Spleen (tissue), 13 donors: ENCODE measurements around the gene RNF141. TPM values are rescaled to one million over a fixed set of nuclear protein-coding genes. Genes with fewer than 3 reads are reported as not detected.
A peak's percentile ranks its signal among the peaks of the same experiment; 100 is the strongest.

Experiments
- DNase-seq: peaks from one replicate; pipeline ENCODE4 v3.0.0-alpha.2; 2020
- H3K27ac ChIP-seq, 8 donors: fragments of 200-600 bp; sonication (generic) in 7 of 8; 1 replicate in 4 of 8; 2 replicates in 4 of 8; pipeline versions ENCODE4 v1.5.0 to v1.8.0; 2016 to 2021; ENCODE audit warnings: inconsistent platforms in 4 of 8, mild to moderate bottlenecking in 4 of 8, moderate library complexity in 1 of 8
- H3K27me3 ChIP-seq, 7 donors: fragments of 200-600 bp; sonication (generic) in 6 of 7; replicated peaks in 1 of 7; 1 replicate in 4 of 7; 2 replicates in 3 of 7; pipeline versions ENCODE4 v1.5.0 to v1.8.0; 2016 to 2021; ENCODE audit warnings: inconsistent platforms in 3 of 7, mild to moderate bottlenecking in 1 of 7
- H3K36me3 ChIP-seq, 6 donors: fragments of 200-600 bp; sonication (generic) in 5 of 6; 1 replicate in 4 of 6; 2 replicates in 2 of 6; pipeline versions ENCODE4 v1.5.0 to v1.8.0; 2016 to 2021; ENCODE audit warnings: inconsistent platforms in 2 of 6
- H3K4me1 ChIP-seq, 6 donors: fragments of 200-600 bp; sonication (generic) in 5 of 6; 1 replicate in 3 of 6; 2 replicates in 3 of 6; pipeline versions ENCODE4 v1.5.0 to v1.8.0; 2016 to 2021; ENCODE audit warnings: inconsistent platforms in 3 of 6
- H3K4me3 ChIP-seq, 8 donors: fragments of 200-600 bp; sonication (generic) in 7 of 8; 1 replicate in 4 of 8; 2 replicates in 4 of 8; pipeline versions ENCODE4 v1.5.0 to v1.8.0; 2016 to 2021; ENCODE audit warnings: inconsistent platforms in 4 of 8, mild to moderate bottlenecking in 4 of 8, moderate library complexity in 2 of 8
- H3K9me3 ChIP-seq, 8 donors: fragments of 200-600 bp; sonication (generic) in 7 of 8; 1 replicate in 4 of 8; 2 replicates in 4 of 8; pipeline versions ENCODE4 v1.5.0 to v1.8.0; 2016 to 2021; ENCODE audit warnings: inconsistent platforms in 4 of 8
- POLR2A ChIP-seq, 3 donors: fragments of 450-650 bp; IDR thresholded peaks; one replicate each; pipeline ENCODE4 v1.5.1; 2017; ENCODE audit warnings: antibody characterized with exemption in 3 of 3, mild to moderate bottlenecking in 1 of 3
- POLR2AphosphoS5 ChIP-seq, 3 donors: sonication (generic); formaldehyde crosslinking; IDR thresholded peaks; one replicate each; pipeline ENCODE4 v1.5.1; 2017; ENCODE audit warnings: antibody characterized with exemption in 3 of 3
- WGBS, 5 donors: extraction: QIAGEN DNeasy Blood & Tissue Kit in 3 of 5; methylation state at CpG; one replicate each; pipeline versions ENCODE4 v1.1.5 to v1.1.7; 2013 to 2018; 5-methylcytosine and 5-hydroxymethylcytosine counted together
- intact Hi-C: fragments of 100-400 bp; cut with DNase I; formaldehyde crosslinking; loops from one replicate; pipeline ENCODE4 v1.15.0; 2023; ENCODE audit warnings: low total_unique reads
- long read RNA-seq, 2 donors: transcript quantifications; one replicate each; lab custom pipeline, GENCODE V29; 2026
- polyA plus RNA-seq, 3 donors: library from polyadenylated mRNA; stranded (reverse); fragments of 200-250 nt; gene quantifications; one replicate each; pipeline ENCODE4 v1.2.1, GENCODE V29; 2013
- total RNA-seq, 7 donors: library from RNA; depleted of rRNA in 3 of 7; stranded (reverse); fragments of >200 nt in 3 of 7; fragmentation: NEBNext Ultra II Directional in 4 of 7; extraction: Animal tissue kit (Norgen Biotek cat#: 25700) in 4 of 7; gene quantifications; one replicate each; pipeline versions ENCODE4 v1.1.0 to v1.2.1, GENCODE V29; 2016 to 2021
- TF ChIP-seq, protein P1 (sequence below), 11 experiments: fragments of 200-600 bp in 7 of 11; fragments of 450-650 bp in 4 of 11; sonication (generic) in 4 of 11; IDR thresholded peaks in 8 of 11; conservative IDR thresholded peaks in 3 of 11; 1 replicate in 7 of 11; 2 replicates in 4 of 11; pipeline versions ENCODE4 v1.4.0 to v1.8.0; 2016 to 2021; ENCODE audit warnings: antibody characterized with exemption in 11 of 11, inconsistent platforms in 4 of 11, mild to moderate bottlenecking in 1 of 11
- donor health status: healthy with polysubstance abuse.
- donor health status: DM: no; HTN: no; CAD: no; lungs with moderate emphysema.
- donor health status: DM: no; HTN: no; CAD: no.
- donor health status: Bipolar disorder and iron deficiency.
- donor health status: healthy.
- donor health status: DM: no; HTN: no; CAD: no.
- donor health status: DM: yes; HTN: yes; CAD: no.

RNF141 gene, protein sequence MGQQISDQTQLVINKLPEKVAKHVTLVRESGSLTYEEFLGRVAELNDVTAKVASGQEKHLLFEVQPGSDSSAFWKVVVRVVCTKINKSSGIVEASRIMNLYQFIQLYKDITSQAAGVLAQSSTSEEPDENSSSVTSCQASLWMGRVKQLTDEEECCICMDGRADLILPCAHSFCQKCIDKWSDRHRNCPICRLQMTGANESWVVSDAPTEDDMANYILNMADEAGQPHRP
- total RNA-seq (10 to 100 TPM; 45.8 to 86.2 (median 51.3) TPM), polyA plus RNA-seq (10 to 100 TPM; 13.3 to 22.2 (median 16.6) TPM)
- long read RNA-seq, donor 1, full-length matches to known transcripts = 46 of 46 reads
- long read RNA-seq, donor 1, partial matches to known transcripts = 0 of 46 reads
- long read RNA-seq, donor 1, other reads (novel, unspliced or antisense) = 0 of 46 reads
- long read RNA-seq, donor 2, full-length matches to known transcripts = 32 of 32 reads
- long read RNA-seq, donor 2, partial matches to known transcripts = 0 of 32 reads
- long read RNA-seq, donor 2, other reads (novel, unspliced or antisense) = 0 of 32 reads

- H3K36me3 ChIP-seq = no peaks in the 10 kb centered on the region
- peaks cover 10 to 73% (median 49%) of the 10 kb centered on the region in 6 donors for H3K4me1 ChIP-seq
- H3K27ac ChIP-seq = peak within 1 kb of the TSS; percentile 76 to 95 (median 94)
- WGBS, 5 donors = 1 to 8% (median 1%) methylated on average over 13 to 54 of the region's 54 CpGs
- intact Hi-C loops = no loop called here
- H3K9me3 ChIP-seq = peaks cover 0 to 13% (median 6%) of the 10 kb centered on the region in 8 donors
- TF ChIP-seq POLR2A (IDR thresholded peaks at IDR 0.05) (peak; percentile 18 to 93 (median 93)), POLR2AphosphoS5 (IDR thresholded peaks at IDR 0.05) (peak; percentile 98 to 99 (median 99))
- TF ChIP-seq, protein P1, sequence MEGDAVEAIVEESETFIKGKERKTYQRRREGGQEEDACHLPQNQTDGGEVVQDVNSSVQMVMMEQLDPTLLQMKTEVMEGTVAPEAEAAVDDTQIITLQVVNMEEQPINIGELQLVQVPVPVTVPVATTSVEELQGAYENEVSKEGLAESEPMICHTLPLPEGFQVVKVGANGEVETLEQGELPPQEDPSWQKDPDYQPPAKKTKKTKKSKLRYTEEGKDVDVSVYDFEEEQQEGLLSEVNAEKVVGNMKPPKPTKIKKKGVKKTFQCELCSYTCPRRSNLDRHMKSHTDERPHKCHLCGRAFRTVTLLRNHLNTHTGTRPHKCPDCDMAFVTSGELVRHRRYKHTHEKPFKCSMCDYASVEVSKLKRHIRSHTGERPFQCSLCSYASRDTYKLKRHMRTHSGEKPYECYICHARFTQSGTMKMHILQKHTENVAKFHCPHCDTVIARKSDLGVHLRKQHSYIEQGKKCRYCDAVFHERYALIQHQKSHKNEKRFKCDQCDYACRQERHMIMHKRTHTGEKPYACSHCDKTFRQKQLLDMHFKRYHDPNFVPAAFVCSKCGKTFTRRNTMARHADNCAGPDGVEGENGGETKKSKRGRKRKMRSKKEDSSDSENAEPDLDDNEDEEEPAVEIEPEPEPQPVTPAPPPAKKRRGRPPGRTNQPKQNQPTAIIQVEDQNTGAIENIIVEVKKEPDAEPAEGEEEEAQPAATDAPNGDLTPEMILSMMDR (IDR thresholded peaks at IDR 0.05 in 8 of 11, conservative IDR thresholded peaks at IDR 0.05 in 3 of 11) = peak; percentile 75 to 96 (median 92)
- peak within 1 kb of the TSS; percentile 68 to 84 (median 76) for H3K4me3 ChIP-seq
- no peaks in the 10 kb centered on the region for H3K27me3 ChIP-seq
- DNase-seq = peak; percentile 99
These were observed at the start of gene RNF141 for GRCh38 chr11:10540915-10541560. Gene RNF141, minus strand, starts transcription at chr11:10541187. Its CDS starts 7,029 bp downstream, at chr11:10534158.

GRCh38 chr11:10590218-10590915, 49.4 kb upstream of the RNF141 start:
- TF ChIP-seq, protein P1 (IDR thresholded peaks at IDR 0.05 in 8 of 11, conservative IDR thresholded peaks at IDR 0.05 in 3 of 11) = no peak
- TF ChIP-seq POLR2A (IDR thresholded peaks at IDR 0.05) (no peak), POLR2AphosphoS5 (IDR thresholded peaks at IDR 0.05) (no peak)
- Histone ChIP-seq H3K9me3 (no peaks in the 10 kb centered on the region), H3K27ac (no peak overlapping the region), H3K27me3 (no peaks in the 10 kb centered on the region), H3K4me3 (no peak overlapping the region), H3K36me3 (peaks cover 0 to 35% (median 0%) of the 10 kb centered on the region in 6 donors), H3K4me1 (peaks cover 0 to 20% (median 6%) of the 10 kb centered on the region in 6 donors)
- 79 to 98% (median 95%) methylated on average over 2 of the region's 2 CpGs for WGBS, 5 donors
- intact Hi-C loops = no loop called here
- no peak for DNase-seq

GRCh38 chr11:10588904-10589303, 47.9 kb upstream of the RNF141 start:
- peaks cover 0 to 32% (median 0%) of the 10 kb centered on the region in 6 donors for H3K36me3 ChIP-seq

More at GRCh38 chr11:10588904-10589303, 47.9 kb upstream of the RNF141 start:
- no peaks in the 10 kb centered on the region for H3K9me3 ChIP-seq
- H3K4me1 ChIP-seq = peaks cover 0 to 34% (median 11%) of the 10 kb centered on the region in 6 donors
- DNase-seq = no peak
- H3K27me3 ChIP-seq = no peaks in the 10 kb centered on the region
- WGBS, 5 donors = 60 to 79% (median 63%) methylated on average over 2 of the region's 2 CpGs
- TF ChIP-seq POLR2A (IDR thresholded peaks at IDR 0.05) (no peak), POLR2AphosphoS5 (IDR thresholded peaks at IDR 0.05) (no peak)
- TF ChIP-seq, protein P1 (IDR thresholded peaks at IDR 0.05 in 8 of 11, conservative IDR thresholded peaks at IDR 0.05 in 3 of 11) = no peak
- intact Hi-C loops = no loop called here
- no peak overlapping the region for H3K27ac ChIP-seq
- no peak overlapping the region for H3K4me3 ChIP-seq
